ENCODE results near the gene PRRG1.

PRRG1 gene

GRCh38 chrX:37504991-37505390, 155.8 kb downstream of the PRRG1 start:
- Histone ChIP-seq H2AFZ (no peak overlapping the region), H3K27ac (no peak overlapping the region), H3K9me3 (ENCODE audit: control insufficient read depth, low read length) (no peaks in the 10 kb centered on the region), H3K4me1 (no peaks in the 10 kb centered on the region), H3K9ac (no peak overlapping the region), H3K4me3 (ENCODE audit: low read depth, low read length) (no peak overlapping the region), H3K36me3 (ENCODE audit: control insufficient read depth, insufficient read depth, low read length) (no peaks in the 10 kb centered on the region), H3K79me2 (no peaks in the 10 kb centered on the region), H3K27me3 (ENCODE audit: control insufficient read depth, insufficient read depth, low read length) (no peaks in the 10 kb centered on the region), H3K4me2 (ENCODE audit: low read length) (no peak overlapping the region)
- TF ChIP-seq CTCF (IDR thresholded peaks at IDR 0.05) = no peak

Measured in parathyroid adenoma (tissue), 2 donors.